ENCODE measurements around the gene TMEM117. TPM values are rescaled to one million over a fixed set of nuclear protein-coding genes. Genes with fewer than 3 reads are reported as not detected.

The TMEM117 gene
- total RNA-seq, 2 donors from 2014 or later: 7.3 to 30.8 TPM

- DNase-seq (ENCODE audit: low spot score) (no peak), ATAC-seq (ENCODE audit: insufficient number of reproducible peaks, low FRiP score, low read depth) (no peak)
- no peaks in the 10 kb centered on the region for H3K4me1 ChIP-seq (ENCODE audit: control insufficient read depth in 1 of 2, low read depth in 2 of 2)
- H3K36me3 ChIP-seq: no peaks in the 10 kb centered on the region
- no peaks in the 10 kb centered on the region for H3K27me3 ChIP-seq (replicated peaks; ENCODE audit: insufficient read depth)
- no peak for TF ChIP-seq CTCF (IDR thresholded peaks at IDR 0.05)
- no peak overlapping the region for H3K4me3 ChIP-seq
- H3K27ac ChIP-seq: no peak overlapping the region
- no peaks in the 10 kb centered on the region for H3K9me3 ChIP-seq
Measured at GRCh38 chr12:44342371-44342770, 506.5 kb downstream of the TMEM117 start.

- no peak for DNase-seq (ENCODE audit: low spot score)
- H3K4me1 ChIP-seq (ENCODE audit: control insufficient read depth in 1 of 2, low read depth in 2 of 2): no peaks in the 10 kb centered on the region
- H3K27ac ChIP-seq: no peak overlapping the region
- TF ChIP-seq CTCF (IDR thresholded peaks at IDR 0.05): no peak
- H3K9me3 ChIP-seq: no peaks in the 10 kb centered on the region
- no peaks in the 10 kb centered on the region for H3K27me3 ChIP-seq (replicated peaks; ENCODE audit: insufficient read depth)
- H3K4me3 ChIP-seq: no peak overlapping the region
- H3K36me3 ChIP-seq: no peaks in the 10 kb centered on the region
- no peak for ATAC-seq (ENCODE audit: insufficient number of reproducible peaks, low FRiP score, low read depth)
Measured at GRCh38 chr12:44347145-44347544, 511.3 kb downstream of the TMEM117 start.

- H3K4me1 ChIP-seq (ENCODE audit: control insufficient read depth in 1 of 2, low read depth in 2 of 2): no peaks in the 10 kb centered on the region
- ATAC-seq (ENCODE audit: insufficient number of reproducible peaks, low FRiP score, low read depth): no peak
Measured at GRCh38 chr12:44357494-44357893, 521.6 kb downstream of the TMEM117 start.

GRCh38 chr12:44358636-44359035 lies 522.8 kb downstream of the TMEM117 start:
- TF ChIP-seq CTCF (IDR thresholded peaks at IDR 0.05): no peak
- ATAC-seq (ENCODE audit: insufficient number of reproducible peaks, low FRiP score, low read depth) (no peak), DNase-seq (ENCODE audit: low spot score) (no peak)
- H3K36me3 ChIP-seq: no peaks in the 10 kb centered on the region
- no peak overlapping the region for H3K27ac ChIP-seq
- no peaks in the 10 kb centered on the region for H3K9me3 ChIP-seq
- no peaks in the 10 kb centered on the region for H3K4me1 ChIP-seq (ENCODE audit: control insufficient read depth in 1 of 2, low read depth in 2 of 2)
- no peaks in the 10 kb centered on the region for H3K27me3 ChIP-seq (replicated peaks; ENCODE audit: insufficient read depth)
- no peak overlapping the region for H3K4me3 ChIP-seq

More at GRCh38 chr12:44357494-44357893, 521.6 kb downstream of the TMEM117 start:
- no peaks in the 10 kb centered on the region for H3K27me3 ChIP-seq (replicated peaks; ENCODE audit: insufficient read depth)
- no peak for DNase-seq (ENCODE audit: low spot score)
- no peak for TF ChIP-seq CTCF (IDR thresholded peaks at IDR 0.05)
- H3K4me3 ChIP-seq: no peak overlapping the region
- H3K9me3 ChIP-seq: no peaks in the 10 kb centered on the region
- no peaks in the 10 kb centered on the region for H3K36me3 ChIP-seq
- no peak overlapping the region for H3K27ac ChIP-seq

GRCh38 chr12:44362947-44363346 lies 527.1 kb downstream of the TMEM117 start:
- DNase-seq (ENCODE audit: low spot score) (no peak), ATAC-seq (ENCODE audit: insufficient number of reproducible peaks, low FRiP score, low read depth) (no peak)
- no peaks in the 10 kb centered on the region for H3K36me3 ChIP-seq
- H3K4me3 ChIP-seq: no peak overlapping the region
- no peak overlapping the region for H3K27ac ChIP-seq
- TF ChIP-seq CTCF (IDR thresholded peaks at IDR 0.05): no peak
- no peaks in the 10 kb centered on the region for H3K27me3 ChIP-seq (replicated peaks; ENCODE audit: insufficient read depth)
- no peaks in the 10 kb centered on the region for H3K9me3 ChIP-seq
- H3K4me1 ChIP-seq (ENCODE audit: control insufficient read depth in 1 of 2, low read depth in 2 of 2): no peaks in the 10 kb centered on the region
